GM12873 (cell line): ENCODE results near the gene TEX10.

Experiments
- TF ChIP-seq, protein P1 (sequence below): IDR thresholded peaks from 2 replicates; pipeline ENCODE4 v1.5.1; 2012; ENCODE audit warnings: low read depth, mild to moderate bottlenecking, moderate library complexity, low read length, control low read depth; ENCODE audit not compliant: insufficient read depth; ENCODE audit errors: missing control alignments

The TEX10 gene

DNA sequence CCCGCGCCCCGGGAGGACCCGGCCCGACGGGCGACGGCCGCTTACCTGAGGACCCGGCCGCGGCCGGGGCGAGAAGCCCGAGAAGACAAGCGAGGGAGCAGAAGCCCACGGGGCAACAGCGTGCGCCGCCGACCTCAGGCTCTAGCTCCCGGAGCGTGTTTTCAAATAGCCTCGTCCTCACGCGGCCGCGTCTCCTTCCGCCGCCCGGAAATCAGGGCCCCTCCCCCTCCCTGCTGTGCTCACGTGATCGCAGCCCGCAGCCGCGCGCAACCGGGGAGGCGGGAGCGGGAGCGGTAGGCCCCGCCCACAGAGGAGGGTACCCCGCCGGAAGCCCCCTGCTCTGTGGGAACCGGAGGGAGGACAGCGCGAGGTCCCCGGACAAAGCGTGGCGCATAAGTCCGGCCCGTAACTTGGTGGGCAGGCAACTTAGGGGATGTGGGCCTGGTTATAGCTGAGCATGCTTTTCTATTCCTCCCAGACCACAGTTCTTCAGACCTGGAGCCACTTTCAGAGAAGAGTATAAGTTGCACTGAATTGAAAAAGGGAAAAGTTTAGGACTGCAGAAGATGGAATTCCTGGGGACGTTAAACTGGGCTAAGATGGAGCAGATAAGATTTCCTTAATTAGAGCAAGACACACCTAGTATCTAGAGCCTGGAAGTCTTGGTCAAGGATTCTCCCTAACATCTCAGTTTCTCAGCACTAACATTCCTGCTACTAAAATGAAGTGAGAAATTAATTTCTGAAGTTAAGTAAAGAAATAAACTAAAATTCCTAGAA is at the start of gene TEX10:
Gene TEX10 (minus strand): TSS at position 216 of the 779 bp plus-strand sequence. CDS start 3,579 bp downstream, outside the sequence.
- TF ChIP-seq, protein P1, sequence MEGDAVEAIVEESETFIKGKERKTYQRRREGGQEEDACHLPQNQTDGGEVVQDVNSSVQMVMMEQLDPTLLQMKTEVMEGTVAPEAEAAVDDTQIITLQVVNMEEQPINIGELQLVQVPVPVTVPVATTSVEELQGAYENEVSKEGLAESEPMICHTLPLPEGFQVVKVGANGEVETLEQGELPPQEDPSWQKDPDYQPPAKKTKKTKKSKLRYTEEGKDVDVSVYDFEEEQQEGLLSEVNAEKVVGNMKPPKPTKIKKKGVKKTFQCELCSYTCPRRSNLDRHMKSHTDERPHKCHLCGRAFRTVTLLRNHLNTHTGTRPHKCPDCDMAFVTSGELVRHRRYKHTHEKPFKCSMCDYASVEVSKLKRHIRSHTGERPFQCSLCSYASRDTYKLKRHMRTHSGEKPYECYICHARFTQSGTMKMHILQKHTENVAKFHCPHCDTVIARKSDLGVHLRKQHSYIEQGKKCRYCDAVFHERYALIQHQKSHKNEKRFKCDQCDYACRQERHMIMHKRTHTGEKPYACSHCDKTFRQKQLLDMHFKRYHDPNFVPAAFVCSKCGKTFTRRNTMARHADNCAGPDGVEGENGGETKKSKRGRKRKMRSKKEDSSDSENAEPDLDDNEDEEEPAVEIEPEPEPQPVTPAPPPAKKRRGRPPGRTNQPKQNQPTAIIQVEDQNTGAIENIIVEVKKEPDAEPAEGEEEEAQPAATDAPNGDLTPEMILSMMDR = no peak

DNA sequence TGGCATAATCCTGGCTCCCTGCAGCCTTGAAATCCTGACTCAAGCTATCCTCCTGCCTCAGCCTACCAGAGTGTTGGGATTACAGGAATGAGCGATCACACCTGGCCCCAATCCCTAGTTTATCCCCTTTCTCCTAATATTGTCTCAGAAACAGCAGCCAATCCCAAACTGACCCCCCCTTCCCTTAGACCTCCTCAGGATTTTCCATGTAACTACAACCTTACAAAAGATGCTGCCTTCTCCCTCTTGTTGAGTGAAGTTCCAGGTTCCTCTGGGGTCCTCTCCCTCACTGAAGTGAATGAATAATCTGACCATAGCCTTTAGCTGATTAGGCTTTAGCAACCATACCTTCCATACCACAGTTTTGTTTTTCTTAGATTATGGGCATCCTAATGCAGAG is 48.3 kb upstream of the TEX10 start:
- TF ChIP-seq, protein P1 = no peak

GRCh38 chr9:100397529-100398266 is 45.0 kb upstream of the TEX10 start:
- TF ChIP-seq, protein P1 = no peak

- TF ChIP-seq, protein P1 = no peak
These were observed 44.0 kb upstream of the TEX10 start for GRCh38 chr9:100396769-100397168.

GRCh38 chr9:100394816-100395215 is 42.1 kb upstream of the TEX10 start:
- TF ChIP-seq, protein P1 = no peak

DNA sequence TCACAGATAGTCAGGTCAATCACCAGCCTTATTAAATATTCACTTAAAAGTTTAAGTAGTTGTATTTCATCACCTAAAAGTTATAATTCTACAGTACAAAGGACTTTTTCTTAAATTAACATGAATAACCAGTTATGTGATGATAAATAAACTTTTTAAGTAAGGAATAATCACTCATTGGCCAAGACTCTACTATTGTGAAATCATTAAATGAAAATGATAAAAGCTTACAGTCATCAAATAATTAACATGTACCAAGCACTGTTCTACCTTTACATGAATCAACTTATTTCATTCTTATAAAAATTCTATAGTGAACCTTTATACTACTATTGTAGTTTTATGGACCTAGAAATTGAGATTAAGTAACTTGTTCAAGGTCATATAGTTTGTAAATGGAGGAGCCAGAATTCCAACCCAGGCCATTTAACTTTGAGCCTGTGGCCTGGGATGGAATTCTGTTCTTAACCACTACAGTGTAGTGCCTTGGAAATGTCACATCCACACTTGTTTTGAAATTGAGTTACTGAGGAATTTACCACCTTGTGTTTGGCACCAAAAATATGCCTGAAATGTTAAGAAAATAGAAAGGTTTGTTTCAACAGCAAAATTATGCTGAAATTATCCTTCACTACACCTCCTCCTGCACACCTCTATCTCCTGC is 41.4 kb upstream of the TEX10 start:
- TF ChIP-seq, protein P1 = no peak

DNA sequence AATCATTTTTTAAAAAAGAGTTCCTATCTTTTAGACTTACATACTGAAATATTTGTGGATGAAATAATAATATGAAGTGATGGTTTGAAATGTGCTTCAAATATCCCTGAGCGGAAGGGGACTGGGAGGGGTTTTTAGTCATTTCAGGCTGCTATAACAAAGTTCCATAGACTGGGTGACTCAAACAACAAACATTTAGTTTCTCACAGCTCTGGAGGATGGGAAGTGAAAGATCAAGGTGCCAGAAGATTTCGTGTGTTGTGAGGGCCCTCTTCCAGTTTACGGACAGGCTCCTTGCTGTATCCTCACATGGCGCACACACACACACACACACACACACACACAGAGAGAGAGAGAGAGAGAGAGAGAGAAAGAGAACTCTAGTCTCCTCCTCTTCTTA is 27.1 kb upstream of the TEX10 start:
- TF ChIP-seq, protein P1 = no peak
